HG03354 (cell line): ENCODE data around the gene ANKRD44.
"Not testable (repeated sequence)": the region's sequence is repeated elsewhere in the genome, so short reads cannot be mapped to it uniquely, and the experiment has no call there.

Experiments used
- ATAC-seq: cut with Tn5 transposase; IDR thresholded peaks from one replicate; pipeline ENCODE4 v1.9.1; 2021; ENCODE audit warnings: mild to moderate bottlenecking; ENCODE audit not compliant: unreplicated experiment, poor library complexity, severe bottlenecking

Gene ANKRD44

DNA sequence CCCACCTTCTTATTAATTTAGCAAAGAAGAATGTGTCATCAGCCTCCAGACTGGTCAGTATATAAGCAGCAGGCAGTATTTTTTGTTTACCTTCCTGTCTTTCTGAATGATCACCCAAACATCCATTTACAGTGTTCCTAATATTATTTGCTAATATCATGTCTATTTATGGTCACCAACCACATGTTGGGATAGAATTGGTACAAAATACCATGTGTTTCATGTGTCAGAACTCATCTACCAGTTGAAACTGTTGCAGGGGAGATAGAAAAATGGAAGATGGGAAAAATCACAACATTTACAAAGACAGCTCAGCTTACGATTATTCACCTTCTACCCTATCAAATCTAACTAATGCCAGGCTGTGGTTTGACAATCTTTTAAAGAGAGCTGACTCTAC is 66.2 kb downstream of the ANKRD44 start:
- ATAC-seq, result no peak

DNA sequence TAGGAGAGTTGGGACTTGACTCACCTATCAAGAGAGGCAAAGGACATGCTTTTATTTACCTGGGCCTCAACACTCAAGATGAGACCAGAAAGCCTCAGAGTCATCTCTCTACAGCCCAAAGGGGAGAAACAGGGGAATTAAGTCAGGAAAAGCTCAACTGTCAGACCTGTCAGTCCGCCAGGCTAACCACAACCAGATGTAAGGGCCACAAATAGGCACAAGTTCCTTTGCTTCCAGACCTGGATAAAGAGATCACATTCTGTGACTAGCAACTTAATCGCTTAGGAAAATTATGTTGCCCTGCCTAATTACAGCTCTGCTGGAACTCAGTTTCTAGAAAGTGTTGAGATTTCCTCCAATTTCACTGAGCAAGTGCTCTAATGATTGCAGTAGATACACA is 67.9 kb downstream of the ANKRD44 start:
- ATAC-seq, result no peak

DNA sequence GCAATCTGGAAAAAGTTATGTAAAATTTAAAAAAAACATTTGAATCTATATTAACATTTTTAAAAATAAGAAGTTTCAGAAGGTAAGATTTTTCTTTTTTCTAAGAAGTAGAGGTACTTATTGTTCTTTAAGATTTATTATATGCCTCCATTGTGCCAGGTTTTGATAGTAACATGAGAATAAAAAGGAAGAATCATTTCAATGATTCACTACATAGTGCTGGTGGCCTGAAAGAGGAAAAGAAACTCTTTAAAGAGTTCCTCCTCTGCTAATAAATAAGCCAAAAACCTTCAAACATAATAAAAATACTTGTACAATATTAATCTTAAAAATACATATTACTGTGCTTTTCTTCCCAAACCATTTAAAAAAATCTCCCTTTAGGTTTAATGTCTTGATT is 69.0 kb downstream of the ANKRD44 start:
- ATAC-seq, result no peak

GRCh38 chr2:197241153-197241552 is 69.4 kb downstream of the ANKRD44 start:
- no peak for ATAC-seq

DNA sequence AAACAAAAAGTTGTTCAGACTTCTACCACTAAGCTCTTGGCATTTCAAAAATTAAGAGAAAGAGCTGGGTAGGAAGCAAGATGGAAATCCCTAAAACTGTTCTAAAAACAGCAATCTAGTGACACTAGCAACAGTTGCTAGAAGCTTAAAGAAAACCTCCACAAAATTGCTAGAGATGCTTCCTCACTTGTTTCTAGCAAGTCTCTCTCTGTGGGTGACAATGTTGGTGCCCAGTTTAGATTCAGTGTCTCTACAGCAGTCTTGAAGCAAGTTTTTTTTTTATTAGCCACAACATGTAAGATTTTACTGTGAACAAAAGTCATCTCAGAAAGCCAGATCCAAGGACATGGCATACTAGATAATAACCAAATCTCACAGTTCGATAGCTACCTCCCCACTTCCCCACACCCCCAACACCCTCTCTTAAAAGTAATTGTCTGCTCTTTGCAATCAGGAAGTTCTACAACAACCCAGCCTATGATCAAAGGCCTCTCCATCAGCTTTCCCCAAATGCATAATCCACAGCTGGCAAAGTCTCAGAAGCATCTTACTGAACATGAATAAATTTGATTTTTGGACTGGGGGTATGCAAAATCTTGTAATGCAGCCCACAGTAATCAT is 70.0 kb downstream of the ANKRD44 start:
- no peak for ATAC-seq

DNA sequence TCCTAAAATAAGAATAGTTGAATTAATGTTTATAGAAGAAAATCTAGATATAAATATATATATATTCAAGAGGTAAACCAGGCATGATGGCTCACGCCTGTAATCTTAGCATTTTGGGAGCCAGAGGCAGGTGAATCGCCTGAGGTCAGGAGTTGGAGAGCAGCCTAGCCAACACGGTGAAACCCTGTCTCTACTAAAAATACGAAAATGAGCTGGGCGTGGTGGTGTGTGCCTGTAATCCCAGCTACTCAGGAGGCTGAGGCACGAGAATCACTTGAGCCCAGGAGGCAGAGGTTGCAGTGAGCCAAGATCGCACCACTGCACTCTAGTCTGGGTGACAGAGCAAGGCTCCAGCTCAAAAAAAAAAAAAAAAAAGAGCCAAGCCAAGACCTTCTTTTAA is 70.6 kb downstream of the ANKRD44 start:
- not testable (repeated sequence) for ATAC-seq

GRCh38 chr2:197239434-197239833 is 71.1 kb downstream of the ANKRD44 start:
- peak; percentile 73 for ATAC-seq

DNA sequence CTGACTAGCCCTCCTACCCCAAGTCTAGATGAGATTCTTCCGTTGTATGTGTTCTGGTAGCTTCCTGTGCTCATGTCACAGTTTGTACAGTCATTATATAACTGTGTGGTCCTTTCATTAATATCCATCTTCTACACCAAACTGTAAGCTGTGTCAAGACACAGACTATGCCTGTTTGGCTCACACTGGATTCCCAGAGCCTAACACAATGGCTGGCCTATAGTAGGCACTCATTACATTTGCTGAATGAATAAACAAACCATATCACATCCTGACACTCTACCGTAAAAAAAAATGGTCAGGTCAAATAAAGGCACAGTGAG is 72.6 kb downstream of the ANKRD44 start:
- peak; percentile 40 for ATAC-seq

DNA sequence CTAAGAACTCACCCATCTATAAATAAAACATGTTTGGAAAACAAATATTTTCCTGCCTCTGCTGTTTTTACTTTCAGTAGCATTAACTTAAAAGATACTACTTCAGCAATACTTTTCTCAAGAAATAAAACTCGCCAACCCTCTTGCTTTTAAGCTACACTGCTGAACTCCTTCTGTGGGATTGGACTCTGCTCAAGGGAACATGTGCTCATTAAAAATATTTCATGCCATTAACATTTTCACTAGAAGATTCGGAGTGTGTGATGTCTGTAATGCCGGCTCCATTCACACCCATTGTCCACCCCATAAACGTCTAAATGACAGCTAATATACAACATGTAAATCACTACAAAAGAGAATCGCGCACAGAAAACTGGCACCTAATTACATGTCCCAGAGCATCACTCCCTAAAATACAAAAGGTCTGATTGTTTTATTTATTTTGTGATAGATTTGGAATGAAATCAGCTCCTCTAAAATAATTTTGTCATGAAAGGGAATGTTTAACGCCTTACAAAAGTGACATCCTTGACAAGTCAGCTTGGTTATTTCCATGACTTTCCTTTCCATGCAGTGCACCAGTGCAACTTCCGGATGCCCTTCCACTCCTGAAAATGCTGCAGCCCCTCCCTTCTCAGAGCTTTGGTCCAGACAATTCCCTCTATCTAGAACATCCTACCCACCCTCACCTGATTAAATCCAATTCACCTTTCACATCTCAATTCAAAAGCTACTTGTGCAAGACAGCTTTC is 73.1 kb downstream of the ANKRD44 start:
- no peak for ATAC-seq

GRCh38 chr2:197236816-197237215 is 73.8 kb downstream of the ANKRD44 start:
- ATAC-seq, result no peak

GRCh38 chr2:197236159-197236558 is 74.4 kb downstream of the ANKRD44 start:
- ATAC-seq, result no peak

- no peak for ATAC-seq
Measured at GRCh38 chr2:197235711-197236110, 74.9 kb downstream of the ANKRD44 start.

DNA sequence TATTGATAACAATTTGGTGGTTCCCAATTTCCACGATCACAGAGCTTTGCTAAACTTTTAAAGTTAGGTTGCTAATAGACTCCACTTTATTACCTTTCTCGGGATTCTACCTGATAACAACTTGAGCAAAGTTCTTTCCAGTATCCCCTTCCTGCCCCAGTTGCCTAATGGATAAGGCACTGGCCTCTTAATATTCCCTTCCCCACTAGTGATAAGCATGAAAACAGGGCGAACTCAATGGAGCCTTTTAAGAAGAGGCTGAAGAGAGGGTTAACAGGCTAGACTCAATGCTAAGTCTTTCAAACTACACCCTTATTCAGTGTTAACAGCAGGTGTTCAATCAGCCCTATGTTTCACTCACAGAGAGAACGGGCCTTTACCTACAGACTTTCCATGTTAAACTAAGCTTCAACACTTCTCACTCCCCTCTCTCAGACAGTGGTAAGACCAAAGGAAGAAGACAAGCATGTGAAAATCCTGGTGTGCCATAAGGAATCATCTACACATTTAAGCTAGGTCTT is 75.8 kb downstream of the ANKRD44 start:
- no peak for ATAC-seq

DNA sequence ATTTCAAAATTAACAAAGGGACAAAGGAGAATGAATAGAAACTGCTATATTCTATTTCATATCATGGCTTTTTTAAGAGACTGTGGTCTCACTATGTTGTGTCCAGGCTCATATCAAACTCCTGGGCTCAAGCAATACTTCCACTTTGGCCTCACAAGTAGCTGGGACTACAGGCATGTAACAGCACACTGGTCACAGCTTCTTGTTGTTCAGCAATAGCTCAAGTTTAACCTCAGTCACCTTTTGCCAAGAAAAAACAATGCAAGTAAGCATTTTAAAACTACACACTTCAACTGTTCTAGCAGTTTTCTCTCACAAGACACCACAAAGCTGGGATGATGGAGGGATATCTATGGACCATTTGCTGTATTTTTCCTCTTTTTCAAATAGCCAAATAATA is 77.1 kb downstream of the ANKRD44 start:
- no peak for ATAC-seq

- ATAC-seq, result no peak
Measured at GRCh38 chr2:197232010-197232409, 78.6 kb downstream of the ANKRD44 start.

DNA sequence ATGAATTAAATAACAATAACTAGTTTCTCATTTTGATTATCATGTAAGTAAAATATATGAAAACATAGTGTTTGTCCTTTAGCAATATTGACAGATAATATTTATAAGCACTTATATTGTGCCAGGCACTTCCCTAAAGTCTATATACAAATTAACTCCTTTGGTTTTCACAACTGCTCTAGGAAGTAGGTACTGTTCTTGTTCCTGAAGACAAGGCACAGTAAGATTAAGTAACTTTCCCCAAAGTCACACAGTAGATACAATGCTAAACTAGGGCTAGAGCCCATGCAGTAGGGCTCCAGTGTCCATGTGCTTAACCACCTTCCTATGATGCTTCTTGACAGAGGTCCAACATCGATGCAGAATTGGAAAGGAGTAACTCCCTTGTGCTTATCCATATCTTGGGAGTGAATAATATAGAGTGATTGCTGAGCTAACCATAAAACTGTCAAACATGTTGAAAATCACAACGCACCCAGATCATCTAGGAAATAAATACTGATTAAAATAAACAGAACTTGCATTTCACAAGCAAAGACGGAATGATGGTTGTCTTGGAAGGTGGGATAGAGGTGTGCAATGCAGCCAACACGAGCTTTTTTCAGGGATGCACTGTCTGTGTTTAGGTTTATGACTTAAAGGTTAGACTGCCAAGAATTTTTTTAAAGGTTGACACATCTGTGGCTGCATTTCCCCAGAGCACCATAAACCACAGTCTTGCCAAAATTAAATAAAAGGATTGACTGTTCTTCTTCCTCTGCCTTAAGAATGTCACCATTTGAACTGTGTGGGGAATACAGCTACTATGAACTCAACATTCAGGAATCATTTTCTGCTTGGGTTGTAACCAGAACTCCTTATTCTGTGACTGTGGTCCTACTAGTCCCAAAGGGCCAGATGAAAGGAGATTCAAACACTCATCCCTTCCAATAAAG is 80.8 kb downstream of the ANKRD44 start:
- no peak for ATAC-seq

GRCh38 chr2:197223451-197223850 is 87.1 kb downstream of the ANKRD44 start:
- ATAC-seq, result no peak

GRCh38 chr2:197219636-197220035 is 90.9 kb downstream of the ANKRD44 start:
- no peak for ATAC-seq

DNA sequence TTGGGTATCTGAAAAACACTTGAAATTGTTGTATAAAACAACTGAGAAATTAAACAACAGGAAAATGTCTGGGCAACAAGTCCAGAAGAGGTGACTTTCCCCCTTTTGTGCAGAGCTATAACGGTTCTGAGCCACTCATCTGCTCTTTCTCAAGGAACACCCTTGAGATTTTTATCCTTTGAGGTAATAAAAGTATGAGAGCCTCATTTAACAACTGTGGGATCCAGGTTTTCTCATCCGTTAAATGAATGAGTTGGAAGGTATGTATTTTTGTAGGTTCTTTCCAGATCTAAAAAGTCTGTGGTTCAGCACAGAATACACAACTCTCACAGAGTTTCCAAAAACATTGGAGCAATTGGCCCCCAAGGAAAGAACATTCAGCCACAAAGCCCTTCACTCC is 93.0 kb downstream of the ANKRD44 start:
- no peak for ATAC-seq

- ATAC-seq, result peak; percentile 79
Measured at GRCh38 chr2:197216361-197216979, 94.1 kb downstream of the ANKRD44 start.
